Astrocyte of the hippocampus (primary cell): Measurements from ENCODE around the gene DCBLD1.
A peak's percentile ranks its signal among the peaks of the same experiment; 100 is the strongest.

Experiments used
- DNase-seq: peaks from one replicate; pipeline ENCODE4 v3.0.0; 2011; ENCODE audit warnings: low read depth, low spot score

Gene DCBLD1

GRCh38 chr6:117530467-117531242 lies 48.2 kb downstream of the DCBLD1 start:
- DNase-seq = no peak

GRCh38 chr6:117531346-117531745 lies 48.9 kb downstream of the DCBLD1 start:
- DNase-seq = no peak

- DNase-seq = no peak
Observed at GRCh38 chr6:117531809-117532725, 49.6 kb downstream of the DCBLD1 start.

GRCh38 chr6:117533775-117534174 lies 51.3 kb downstream of the DCBLD1 start:
- DNase-seq = no peak

- no peak for DNase-seq
Observed at GRCh38 chr6:117534974-117535373, 52.5 kb downstream of the DCBLD1 start.

- no peak for DNase-seq
Observed at GRCh38 chr6:117536317-117536716, 53.8 kb downstream of the DCBLD1 start.

GRCh38 chr6:117538615-117539014 lies 56.1 kb downstream of the DCBLD1 start:
- DNase-seq = no peak

GRCh38 chr6:117540670-117541069 lies 58.2 kb downstream of the DCBLD1 start:
- DNase-seq = no peak

- DNase-seq = no peak
Observed at GRCh38 chr6:117542493-117542892, 60.0 kb downstream of the DCBLD1 start.

GRCh38 chr6:117544716-117545115 lies 62.2 kb downstream of the DCBLD1 start:
- DNase-seq = no peak

- DNase-seq = peak; percentile 46
Observed at GRCh38 chr6:117545161-117545595, 62.7 kb downstream of the DCBLD1 start.

- DNase-seq = no peak
Observed at GRCh38 chr6:117546674-117547073, 64.2 kb downstream of the DCBLD1 start.

- DNase-seq = peak; percentile 82
Observed at GRCh38 chr6:117547688-117548621, 65.5 kb downstream of the DCBLD1 start.

GRCh38 chr6:117548797-117549301 lies 66.4 kb downstream of the DCBLD1 start:
- peak; percentile 78 for DNase-seq

GRCh38 chr6:117549611-117550010 lies 67.1 kb downstream of the DCBLD1 start:
- DNase-seq = no peak

- no peak for DNase-seq
Observed at GRCh38 chr6:117550078-117550600, 67.7 kb downstream of the DCBLD1 start.

GRCh38 chr6:117550618-117551242 lies 68.3 kb downstream of the DCBLD1 start:
- DNase-seq = no peak

GRCh38 chr6:117552618-117553017 lies 70.1 kb downstream of the DCBLD1 start:
- DNase-seq = no peak

GRCh38 chr6:117553142-117553541 lies 70.7 kb downstream of the DCBLD1 start:
- DNase-seq = no peak

GRCh38 chr6:117555262-117555849 lies 72.9 kb downstream of the DCBLD1 start:
- DNase-seq = no peak
